Nephron progenitor cell (in vitro differentiated cells): ENCODE results near the gene VSIR.

Experiments
- DNase-seq: peaks from one replicate; pipeline ENCODE4 v3.0.0; 2021
- H3K27ac Mint-ChIP-seq: 2 replicates; pipeline ENCODE4 v1.8.0; 2021; ENCODE audit warnings: mild to moderate bottlenecking, moderate library complexity, mixed read lengths
- H3K27me3 Mint-ChIP-seq: 2 replicates; pipeline ENCODE4 v1.8.0; 2021; ENCODE audit warnings: mild to moderate bottlenecking, low read depth, mixed read lengths; ENCODE audit not compliant: poor library complexity
- H3K36me3 Mint-ChIP-seq: 2 replicates; pipeline ENCODE4 v1.8.0; 2021; ENCODE audit warnings: low read depth, mixed read lengths
- H3K4me1 Mint-ChIP-seq: 2 replicates; pipeline ENCODE4 v1.8.0; 2021; ENCODE audit warnings: mixed read lengths
- H3K4me3 Mint-ChIP-seq: 2 replicates; pipeline ENCODE4 v1.8.0; 2021; ENCODE audit warnings: mild to moderate bottlenecking, moderate library complexity, mixed read lengths
- H3K9me3 Mint-ChIP-seq: 2 replicates; pipeline ENCODE4 v1.8.0; 2021; ENCODE audit warnings: mild to moderate bottlenecking, moderate library complexity, mixed read lengths
- CTCF ChIP-seq: fragments of 200-600 bp; sonication (generic); IDR thresholded peaks from 2 replicates; pipeline ENCODE4 v1.5.0; 2021; ENCODE audit warnings: antibody characterized with exemption

The VSIR gene

GRCh38 chr10:71726580-71727104 lies 46.7 kb downstream of the VSIR start:
- Mint-ChIP-seq H3K27ac (no peak overlapping the region), H3K4me3 (no peak overlapping the region), H3K4me1 (peaks cover 64% of the 10 kb centered on the region), H3K9me3 (peaks cover 3% of the 10 kb centered on the region), H3K27me3 (peaks cover 13% of the 10 kb centered on the region), H3K36me3 (no peaks in the 10 kb centered on the region)
- TF ChIP-seq CTCF, result no peak
- DNase-seq, result no peak

- no peaks in the 10 kb centered on the region for H3K36me3 Mint-ChIP-seq
- no peak overlapping the region for H3K27ac Mint-ChIP-seq
- peaks cover 3% of the 10 kb centered on the region for H3K9me3 Mint-ChIP-seq
- no peak overlapping the region for H3K4me3 Mint-ChIP-seq
- H3K27me3 Mint-ChIP-seq, result peaks cover 15% of the 10 kb centered on the region
- H3K4me1 Mint-ChIP-seq, result peaks cover 70% of the 10 kb centered on the region
- no peak for TF ChIP-seq CTCF
- DNase-seq, result peak; percentile 48
Measured at GRCh38 chr10:71725998-71726579, 47.2 kb downstream of the VSIR start.

- Mint-ChIP-seq H3K27ac (no peak overlapping the region), H3K4me1 (peaks cover 78% of the 10 kb centered on the region), H3K27me3 (peaks cover 19% of the 10 kb centered on the region), H3K9me3 (peaks cover 3% of the 10 kb centered on the region), H3K36me3 (no peaks in the 10 kb centered on the region), H3K4me3 (no peak overlapping the region)
- DNase-seq, result no peak
- TF ChIP-seq CTCF, result no peak
Measured at GRCh38 chr10:71725249-71725648, 48.1 kb downstream of the VSIR start.

GRCh38 chr10:71724539-71724938 lies 48.8 kb downstream of the VSIR start:
- Mint-ChIP-seq H3K36me3 (no peaks in the 10 kb centered on the region), H3K9me3 (peaks cover 3% of the 10 kb centered on the region), H3K27me3 (peaks cover 19% of the 10 kb centered on the region), H3K27ac (no peak overlapping the region), H3K4me3 (no peak overlapping the region), H3K4me1 (peaks cover 85% of the 10 kb centered on the region)
- TF ChIP-seq CTCF, result no peak
- DNase-seq, result no peak

GRCh38 chr10:71723311-71723710 lies 50.0 kb downstream of the VSIR start:
- no peak for TF ChIP-seq CTCF
- no peak overlapping the region for H3K4me3 Mint-ChIP-seq
- peaks cover 80% of the 10 kb centered on the region for H3K4me1 Mint-ChIP-seq
- no peaks in the 10 kb centered on the region for H3K36me3 Mint-ChIP-seq
- H3K9me3 Mint-ChIP-seq, result peaks cover 3% of the 10 kb centered on the region
- peak overlapping the region; percentile 45 for H3K27ac Mint-ChIP-seq
- no peak for DNase-seq
- H3K27me3 Mint-ChIP-seq, result peaks cover 12% of the 10 kb centered on the region

- Mint-ChIP-seq H3K4me1 (peaks cover 78% of the 10 kb centered on the region), H3K27ac (no peak overlapping the region), H3K27me3 (peaks cover 12% of the 10 kb centered on the region), H3K4me3 (no peak overlapping the region), H3K9me3 (peaks cover 3% of the 10 kb centered on the region), H3K36me3 (no peaks in the 10 kb centered on the region)
- TF ChIP-seq CTCF, result no peak
- no peak for DNase-seq
Measured at GRCh38 chr10:71722849-71723248, 50.5 kb downstream of the VSIR start.
